ENCODE measurements around the gene CD80.

- TF ChIP-seq, protein P1, sequence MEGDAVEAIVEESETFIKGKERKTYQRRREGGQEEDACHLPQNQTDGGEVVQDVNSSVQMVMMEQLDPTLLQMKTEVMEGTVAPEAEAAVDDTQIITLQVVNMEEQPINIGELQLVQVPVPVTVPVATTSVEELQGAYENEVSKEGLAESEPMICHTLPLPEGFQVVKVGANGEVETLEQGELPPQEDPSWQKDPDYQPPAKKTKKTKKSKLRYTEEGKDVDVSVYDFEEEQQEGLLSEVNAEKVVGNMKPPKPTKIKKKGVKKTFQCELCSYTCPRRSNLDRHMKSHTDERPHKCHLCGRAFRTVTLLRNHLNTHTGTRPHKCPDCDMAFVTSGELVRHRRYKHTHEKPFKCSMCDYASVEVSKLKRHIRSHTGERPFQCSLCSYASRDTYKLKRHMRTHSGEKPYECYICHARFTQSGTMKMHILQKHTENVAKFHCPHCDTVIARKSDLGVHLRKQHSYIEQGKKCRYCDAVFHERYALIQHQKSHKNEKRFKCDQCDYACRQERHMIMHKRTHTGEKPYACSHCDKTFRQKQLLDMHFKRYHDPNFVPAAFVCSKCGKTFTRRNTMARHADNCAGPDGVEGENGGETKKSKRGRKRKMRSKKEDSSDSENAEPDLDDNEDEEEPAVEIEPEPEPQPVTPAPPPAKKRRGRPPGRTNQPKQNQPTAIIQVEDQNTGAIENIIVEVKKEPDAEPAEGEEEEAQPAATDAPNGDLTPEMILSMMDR (conservative IDR thresholded peaks at IDR 0.05; ENCODE audit: low read depth, low read length), result no peak
- TF ChIP-seq EZH2 (IDR thresholded peaks at IDR 0.05; ENCODE audit: borderline replicate concordance, low read depth, low read length, poor library complexity, severe bottlenecking), result no peak
Observed at GRCh38 chr3:119592861-119593260, 33.4 kb upstream of the CD80 start.
